Measurements from ENCODE around the gene VPS9D1.
A peak's percentile ranks its signal among the peaks of the same experiment; 100 is the strongest.
"Not testable (repeated sequence)": the region's sequence is repeated elsewhere in the genome, so short reads cannot be mapped to it uniquely, and the experiment has no call there.

VPS9D1 gene

GRCh38 chr16:89691986-89692569 lies 28.6 kb downstream of the VPS9D1 start:
- no peak for DNase-seq

GRCh38 chr16:89691231-89691985 lies 29.3 kb downstream of the VPS9D1 start:
- DNase-seq: no peak

GRCh38 chr16:89690392-89690901 lies 30.3 kb downstream of the VPS9D1 start:
- DNase-seq: no peak

- DNase-seq: not testable (repeated sequence)
Measured at GRCh38 chr16:89689621-89690020, 31.1 kb downstream of the VPS9D1 start.

GRCh38 chr16:89689142-89689541 lies 31.6 kb downstream of the VPS9D1 start:
- DNase-seq: no peak

- no peak for DNase-seq
Measured at GRCh38 chr16:89688395-89688794, 32.3 kb downstream of the VPS9D1 start.

GRCh38 chr16:89687092-89687940 lies 33.4 kb downstream of the VPS9D1 start:
- DNase-seq: no peak

GRCh38 chr16:89686520-89687091 lies 34.1 kb downstream of the VPS9D1 start, which contains the start of gene CDK10:
CDK10 (plus strand) TSS chr16:89686689; CDS start chr16:89686711, 22 bp downstream.
- peak; percentile 87 for DNase-seq

- DNase-seq: no peak
Measured at GRCh38 chr16:89685916-89686315, 34.8 kb downstream of the VPS9D1 start.

GRCh38 chr16:89678258-89678657 lies 42.4 kb downstream of the VPS9D1 start:
- no peak for DNase-seq

GRCh38 chr16:89672177-89672941 lies 48.3 kb downstream of the VPS9D1 start:
- no peak for DNase-seq

- DNase-seq: not testable (repeated sequence)
Measured at GRCh38 chr16:89671565-89671964, 49.1 kb downstream of the VPS9D1 start.

GRCh38 chr16:89670496-89671431 lies 49.9 kb downstream of the VPS9D1 start:
- no peak for DNase-seq

GRCh38 chr16:89669755-89670154 lies 50.9 kb downstream of the VPS9D1 start:
- DNase-seq: no peak

GRCh38 chr16:89668790-89669158 lies 51.9 kb downstream of the VPS9D1 start:
- no peak for DNase-seq

GRCh38 chr16:89667633-89668032 lies 53.1 kb downstream of the VPS9D1 start:
- DNase-seq: no peak

- not testable (repeated sequence) for DNase-seq
Measured at GRCh38 chr16:89667000-89667399, 53.7 kb downstream of the VPS9D1 start.

- not testable (repeated sequence) for DNase-seq
Measured at GRCh38 chr16:89664238-89664637, 56.5 kb downstream of the VPS9D1 start.

GRCh38 chr16:89661215-89661614 lies 59.5 kb downstream of the VPS9D1 start:
- no peak for DNase-seq

- DNase-seq: no peak
Measured at GRCh38 chr16:89660146-89660545, 60.6 kb downstream of the VPS9D1 start.
